Psoas muscle (tissue), 8 donors: ENCODE results near the gene PTGDS. TPM values are rescaled to one million over a fixed set of nuclear protein-coding genes. Genes with fewer than 3 reads are reported as not detected.

Experiments
- ATAC-seq, 4 donors: fragments of 200-7000 bp; cut with Tn5 transposase; one replicate each; pipeline ENCODE4 v1.9.1; 2020; ENCODE audit warnings: moderate library complexity in 3 of 4, mild to moderate bottlenecking in 2 of 4
- DNase-seq, 2 donors: peaks; one replicate each; pipeline ENCODE4 v3.0.0-alpha.2; 2020
- H3K27ac ChIP-seq: fragments of 200-600 bp; one replicate; pipeline ENCODE4 v1.8.0; 2022
- H3K27me3 ChIP-seq, 3 donors: fragments of 200-600 bp in 1 of 3; one replicate each; pipeline versions ENCODE4 v1.6.1 to v1.8.0; 2013 to 2022; ENCODE audit warnings: low read length in 2 of 3, mild to moderate bottlenecking in 2 of 3, moderate library complexity in 1 of 3; ENCODE audit not compliant: insufficient read depth in 3 of 3
- H3K36me3 ChIP-seq, 2 donors: fragments of 200-600 bp in 1 of 2; one replicate each; pipeline versions ENCODE4 v1.6.1 to v1.8.0; 2013 to 2022; ENCODE audit warnings: low read depth in 1 of 2, mild to moderate bottlenecking in 1 of 2, moderate library complexity in 1 of 2; ENCODE audit not compliant: insufficient read depth in 1 of 2
- H3K4me1 ChIP-seq: fragments of 200-600 bp; one replicate; pipeline ENCODE4 v1.8.0; 2022
- H3K4me3 ChIP-seq: fragments of 200-600 bp; one replicate; pipeline ENCODE4 v1.8.0; 2022; ENCODE audit warnings: mild to moderate bottlenecking
- H3K9me3 ChIP-seq: fragments of 200-600 bp; one replicate; pipeline ENCODE4 v1.8.0; 2022
- CTCF ChIP-seq: fragments of 200-600 bp; IDR thresholded peaks from one replicate; pipeline ENCODE4 v1.8.0; 2022; ENCODE audit warnings: antibody characterized with exemption
- WGBS, 3 donors: extraction: QIAGEN DNeasy Blood & Tissue Kit; methylation state at CpG; one replicate each; pipeline versions ENCODE4 v1.1.6 to v1.1.7; 2013; 5-methylcytosine and 5-hydroxymethylcytosine counted together
- intact Hi-C, 2 donors: fragments of 100-400 bp; cut with DNase I; formaldehyde crosslinking; loops; one replicate each; pipeline versions ENCODE4 v1.11.0 to v1.14.2; 2022
- polyA plus RNA-seq, 3 donors: library from polyadenylated mRNA; stranded (reverse); fragments of 200-250 nt; gene quantifications; one replicate each; pipeline ENCODE4 v1.2.3, GENCODE V29; 2013
- total RNA-seq, 4 donors: library from RNA; stranded (reverse); fragmentation: NEBNext Ultra II Directional in 2 of 4; extraction: Animal tissue kit (Norgen Biotek cat#: 25700) in 2 of 4; gene quantifications; one replicate each; pipeline versions ENCODE4 v1.2.1 to v1.2.4, GENCODE V29; 2021 to 2023
- donor health status: healthy with polysubstance abuse.
- donor health status: DM: no; HTN: no; CAD: no; lungs with moderate emphysema.
- donor health status: Bipolar disorder and iron deficiency.
- donor health status: healthy.
- donor health status: DM: yes; HTN: yes; CAD: no.
- donor health status: DM: no; HTN: no; CAD: no.
- donor health status: DM: no; HTN: no; CAD: no.
- donor health status: DM: yes; HTN: yes; CAD: no.

The PTGDS gene
- total and polyA plus RNA-seq, 7 donors: 23.3 to 130 (median 37.9) TPM

DNA sequence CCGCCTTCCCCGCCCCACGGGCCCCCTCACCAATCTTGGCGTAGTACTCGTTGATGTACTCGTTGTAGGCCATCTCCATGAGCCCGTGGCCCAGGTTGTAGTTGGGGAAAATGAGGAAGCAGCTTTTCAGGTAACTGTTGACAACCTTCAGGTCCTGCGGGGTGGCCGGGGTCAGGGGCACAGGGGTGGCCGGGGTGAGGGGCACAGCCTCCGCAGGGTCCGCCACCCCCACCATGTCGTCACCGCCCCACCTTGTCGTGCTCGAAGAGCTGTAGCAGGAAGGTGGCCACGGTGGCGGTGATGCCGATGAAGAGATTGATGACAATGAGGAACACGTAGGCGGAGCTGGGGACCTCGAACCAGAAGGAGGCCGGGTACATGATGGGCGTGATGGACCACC is 33.9 kb downstream of the PTGDS start:
- Histone ChIP-seq H3K27me3 (no peaks in the 10 kb centered on the region), H3K36me3 (peaks cover 0 to 56% of the 10 kb centered on the region in 2 donors), H3K9me3 (no peaks in the 10 kb centered on the region), H3K4me3 (no peak overlapping the region), H3K4me1 (no peaks in the 10 kb centered on the region), H3K27ac (no peak overlapping the region)
- WGBS, 3 donors: 92 to 96% (median 94%) methylated on average over 24 of the region's 24 CpGs
- TF ChIP-seq CTCF: no peak
- intact Hi-C loops: no loop called here
- ATAC-seq (no peak), DNase-seq (no peak)

DNA sequence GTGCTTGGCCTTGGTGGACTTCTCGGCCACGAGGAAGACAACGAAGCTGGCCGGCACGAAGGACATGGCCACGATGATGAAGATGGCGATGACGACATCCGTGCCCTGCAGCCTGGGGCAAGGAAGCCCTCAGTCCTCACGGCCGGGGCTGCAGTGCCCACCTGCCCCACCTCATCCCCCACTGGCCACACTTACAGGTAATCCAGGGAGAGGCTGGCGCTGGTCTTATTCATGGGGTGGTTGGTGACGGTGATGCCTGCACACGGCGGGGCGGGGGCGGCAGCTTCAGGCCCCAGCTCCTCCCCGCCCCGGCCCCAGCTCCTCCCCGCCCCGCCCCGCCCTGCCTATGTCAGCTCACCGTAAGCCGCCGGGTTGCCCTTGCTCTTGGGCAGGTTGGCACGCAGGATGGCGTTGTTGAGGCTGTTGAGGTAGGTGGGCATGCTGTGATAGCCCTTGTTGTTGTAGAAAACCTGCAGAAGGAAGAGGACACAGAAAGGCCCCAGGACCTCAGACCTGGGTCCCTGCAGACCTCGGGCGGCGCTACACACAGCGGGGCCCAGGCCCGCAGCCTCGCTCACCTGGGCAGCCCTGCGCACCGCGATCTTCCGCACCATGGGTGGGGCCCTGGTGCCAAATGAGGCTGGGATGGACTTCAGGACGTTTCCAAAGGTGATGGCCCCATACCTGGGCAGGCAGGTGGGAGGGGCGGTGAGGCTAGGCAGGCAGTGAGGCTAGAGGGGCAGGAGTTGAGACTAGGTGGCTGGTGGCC is 34.8 kb downstream of the PTGDS start:
- DNase-seq (no peak), ATAC-seq (no peak)
- Histone ChIP-seq H3K27ac (no peak overlapping the region), H3K4me1 (no peaks in the 10 kb centered on the region), H3K27me3 (no peaks in the 10 kb centered on the region), H3K4me3 (no peak overlapping the region), H3K9me3 (no peaks in the 10 kb centered on the region), H3K36me3 (peaks cover 0 to 65% of the 10 kb centered on the region in 2 donors)
- no peak for TF ChIP-seq CTCF
- intact Hi-C loops: no loop called here
- 90 to 93% (median 92%) methylated on average over 29 to 39 of the region's 39 CpGs for WGBS, 3 donors

DNA sequence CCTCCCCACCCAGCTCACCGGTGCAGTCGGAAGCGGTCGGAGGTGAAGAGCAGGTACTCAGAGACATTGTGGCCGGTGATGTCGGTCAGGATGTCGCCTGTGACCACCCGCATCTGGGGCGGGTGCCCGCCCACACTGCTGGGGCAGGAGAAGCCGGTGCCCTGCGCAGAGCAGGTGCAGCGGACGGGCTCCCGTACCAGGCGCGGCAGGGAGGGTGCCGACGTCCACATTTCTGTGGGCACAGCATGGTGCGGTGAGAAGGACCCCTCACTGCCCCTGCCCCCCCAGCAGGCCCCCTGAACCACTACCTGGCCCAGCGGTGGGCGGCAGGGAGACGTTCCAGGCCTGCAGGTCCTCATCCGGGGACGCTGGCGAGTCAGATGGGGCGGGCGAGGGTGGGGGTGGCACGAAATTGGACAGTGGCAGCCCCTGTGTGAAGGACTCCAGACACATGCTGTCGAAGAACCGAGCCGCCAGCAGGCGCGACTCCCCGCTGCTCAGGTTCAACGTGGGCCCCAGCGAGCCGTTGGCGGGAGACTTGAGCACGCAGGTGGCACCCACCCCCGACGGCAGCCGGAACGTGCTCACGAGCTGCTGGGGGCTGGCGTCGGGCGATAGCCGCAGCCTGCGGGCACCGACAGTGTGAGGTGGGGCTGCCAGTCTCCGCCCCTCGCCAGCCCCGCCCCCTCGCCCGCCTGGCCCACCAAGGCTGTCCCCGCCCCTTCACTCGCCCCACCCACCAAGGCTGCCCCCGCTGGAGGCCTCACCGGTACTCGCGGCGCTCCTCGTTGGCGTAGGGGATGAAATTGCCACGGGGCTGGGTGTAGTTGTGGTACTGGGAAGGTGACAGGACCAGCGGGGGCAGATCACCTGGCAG is 35.6 kb downstream of the PTGDS start:
- H3K36me3 ChIP-seq: peaks cover 0 to 74% of the 10 kb centered on the region in 2 donors
- no peak for DNase-seq
- WGBS, 3 donors: 82 to 88% (median 83%) methylated on average over 61 to 67 of the region's 67 CpGs
- no peaks in the 10 kb centered on the region for H3K9me3 ChIP-seq
- H3K27me3 ChIP-seq: no peaks in the 10 kb centered on the region
- no peak for ATAC-seq
- TF ChIP-seq CTCF: no peak
- intact Hi-C loops: no loop called here
- H3K4me1 ChIP-seq: no peaks in the 10 kb centered on the region
- no peak overlapping the region for H3K4me3 ChIP-seq
- H3K27ac ChIP-seq: no peak overlapping the region

GRCh38 chr9:137013571-137013940 is 36.3 kb downstream of the PTGDS start:
- Histone ChIP-seq H3K4me3 (no peak overlapping the region), H3K27ac (no peak overlapping the region), H3K36me3 (peaks cover 0 to 74% of the 10 kb centered on the region in 2 donors), H3K4me1 (no peaks in the 10 kb centered on the region), H3K9me3 (no peaks in the 10 kb centered on the region), H3K27me3 (no peaks in the 10 kb centered on the region)
- TF ChIP-seq CTCF: no peak
- no peak for ATAC-seq
- no peak for DNase-seq
- intact Hi-C loops: no loop called here
- 97 to 98% (median 98%) methylated on average over 10 to 20 of the region's 20 CpGs for WGBS, 3 donors
